HG02759 (cell line): ENCODE measurements around the gene YIPF6.
"Not testable (repeated sequence)": the region's sequence is repeated elsewhere in the genome, so short reads cannot be mapped to it uniquely, and the experiment has no call there.

ENCODE experiments used
- ATAC-seq: cut with Tn5 transposase; IDR thresholded peaks from one replicate; pipeline ENCODE4 v1.9.1; 2021; ENCODE audit warnings: mild to moderate bottlenecking, moderate library complexity; ENCODE audit not compliant: unreplicated experiment

The YIPF6 gene

GRCh38 chrX:68498508-68499379 is at the start of gene YIPF6:
Gene YIPF6, plus strand, starts transcription at chrX:68499051. Its CDS starts 16 bp downstream, at chrX:68499067.
- peak; percentile 99 for ATAC-seq

- no peak for ATAC-seq
Measured at GRCh38 chrX:68451720-68452119, 47.1 kb upstream of the YIPF6 start.

DNA sequence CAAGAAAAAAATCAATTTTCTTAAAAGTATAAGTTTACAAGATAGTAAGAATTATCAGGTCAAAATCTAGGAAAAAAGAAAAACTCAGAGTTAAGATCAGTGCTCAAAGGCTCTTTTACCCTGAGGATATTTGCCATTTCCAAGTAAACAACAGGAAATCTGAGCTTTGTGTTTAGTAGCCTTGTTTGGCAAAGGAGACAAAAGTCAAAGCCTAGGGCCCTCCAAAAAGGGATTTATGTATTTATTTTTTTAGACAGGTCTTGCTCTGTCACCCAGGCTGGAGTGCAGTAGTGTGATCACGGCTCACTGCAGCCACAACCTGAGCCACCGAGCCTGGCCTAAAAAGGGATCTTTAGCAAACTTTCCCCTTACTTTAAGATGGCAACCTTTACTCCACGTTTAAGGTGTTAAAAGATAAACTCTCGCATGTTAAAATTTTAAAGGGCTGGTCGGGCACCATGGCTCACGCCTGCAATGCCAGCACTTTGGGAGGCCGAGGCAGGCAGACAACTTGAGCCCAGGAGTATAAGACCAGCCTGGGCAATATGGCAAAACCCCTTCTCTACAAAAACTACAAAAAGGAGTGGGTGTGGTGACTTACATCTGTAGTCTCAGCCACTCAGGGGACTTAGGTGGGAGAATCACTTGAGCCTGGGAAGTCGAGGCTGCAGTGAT is 44.2 kb upstream of the YIPF6 start:
- ATAC-seq, result no peak

DNA sequence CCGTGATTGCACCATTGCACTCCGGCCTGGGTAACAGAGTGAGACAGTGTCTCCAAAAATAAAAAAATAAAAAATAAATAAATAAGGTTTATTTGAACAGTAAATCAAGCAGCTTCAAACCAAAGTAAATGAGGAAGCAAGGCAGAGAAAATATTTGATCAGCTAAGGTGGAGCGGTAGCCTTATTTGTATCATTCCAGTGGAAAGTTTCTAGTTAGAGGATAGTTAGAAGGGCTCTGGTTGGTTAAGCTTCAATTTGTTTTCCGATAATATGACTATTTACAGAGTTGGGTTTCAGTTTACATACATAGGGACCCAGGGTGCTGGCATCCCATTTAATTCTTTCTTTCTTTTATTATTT is 43.7 kb upstream of the YIPF6 start:
- no peak for ATAC-seq

DNA sequence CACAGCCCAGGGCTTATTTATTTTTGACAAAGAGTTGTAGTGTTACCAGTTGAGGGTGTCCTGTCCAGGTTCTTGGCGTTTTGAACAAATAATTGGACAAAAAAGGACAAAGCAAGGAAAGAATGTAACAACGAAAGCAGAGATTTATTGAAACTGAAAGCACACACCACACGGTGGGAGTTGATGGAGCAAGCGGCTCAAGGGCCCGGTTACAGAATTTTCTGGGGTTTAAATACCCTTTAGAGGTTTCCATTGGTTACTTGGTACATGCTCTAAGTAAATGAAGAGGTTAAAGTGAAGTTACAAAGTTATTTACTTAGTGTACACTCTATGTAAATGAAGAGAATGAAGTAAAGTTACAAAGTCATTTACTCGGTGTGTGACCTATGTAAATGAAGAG is 37.8 kb upstream of the YIPF6 start:
- no peak for ATAC-seq

DNA sequence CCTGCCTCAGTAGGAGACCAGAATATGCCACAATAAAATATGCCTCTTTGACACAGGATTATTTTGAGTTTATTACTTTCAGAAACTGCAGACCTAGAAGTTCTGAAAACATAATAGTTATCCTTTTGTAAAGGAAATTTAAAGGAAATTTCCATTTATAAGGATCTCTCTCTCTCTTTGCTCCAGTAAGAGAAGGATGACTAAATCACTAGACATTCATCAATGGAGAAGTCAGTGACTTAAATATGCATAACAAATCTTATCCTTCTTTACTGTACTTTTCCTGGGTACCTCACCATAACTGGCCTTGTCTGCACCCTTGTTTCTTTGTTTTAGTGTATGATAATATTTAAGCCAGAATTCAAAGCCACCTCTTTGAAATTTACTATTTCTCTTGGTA is 37.3 kb upstream of the YIPF6 start:
- no peak for ATAC-seq

GRCh38 chrX:68462197-68462596 is 36.7 kb upstream of the YIPF6 start:
- ATAC-seq, result no peak

DNA sequence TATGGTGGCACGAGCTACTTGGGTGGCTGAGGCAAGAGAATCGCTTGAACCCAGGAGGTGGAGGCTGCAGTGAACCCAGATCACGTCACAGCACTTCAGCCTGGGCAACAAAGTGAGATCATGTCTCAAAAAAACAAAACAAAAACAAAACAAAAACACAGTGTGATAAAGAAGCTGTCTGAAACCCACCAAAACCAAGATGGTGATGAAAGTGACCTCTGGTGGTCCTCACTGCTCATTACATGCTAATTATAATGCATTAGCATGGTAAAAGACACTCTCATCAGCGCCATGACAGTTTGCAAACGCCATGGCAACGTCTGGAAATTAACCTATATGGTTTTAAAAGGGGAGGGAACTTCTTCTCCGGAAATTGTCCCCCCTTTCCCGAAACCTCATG is 36.2 kb upstream of the YIPF6 start:
- peak; percentile 59 for ATAC-seq

- ATAC-seq, result no peak
Measured at GRCh38 chrX:68463880-68464279, 35.0 kb upstream of the YIPF6 start.

DNA sequence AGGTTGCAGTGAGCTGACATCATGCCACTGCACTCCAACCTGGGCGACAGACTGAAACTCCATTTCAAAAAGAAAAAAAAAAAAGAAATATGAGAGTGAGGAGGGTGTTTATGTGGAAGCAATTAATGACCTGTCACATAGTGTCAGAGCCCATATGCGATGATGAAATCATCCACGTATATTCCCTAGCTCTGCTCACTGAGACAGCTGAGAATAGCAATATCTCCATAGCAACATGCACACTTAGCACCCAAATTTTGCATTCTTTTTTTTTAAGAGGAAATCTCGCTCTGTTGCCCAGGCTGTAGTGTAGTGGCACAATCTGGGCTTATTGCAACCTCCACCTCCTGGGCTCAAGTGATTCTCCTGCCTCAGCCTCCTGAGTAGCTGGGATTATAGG is 34.1 kb upstream of the YIPF6 start:
- ATAC-seq, result no peak

DNA sequence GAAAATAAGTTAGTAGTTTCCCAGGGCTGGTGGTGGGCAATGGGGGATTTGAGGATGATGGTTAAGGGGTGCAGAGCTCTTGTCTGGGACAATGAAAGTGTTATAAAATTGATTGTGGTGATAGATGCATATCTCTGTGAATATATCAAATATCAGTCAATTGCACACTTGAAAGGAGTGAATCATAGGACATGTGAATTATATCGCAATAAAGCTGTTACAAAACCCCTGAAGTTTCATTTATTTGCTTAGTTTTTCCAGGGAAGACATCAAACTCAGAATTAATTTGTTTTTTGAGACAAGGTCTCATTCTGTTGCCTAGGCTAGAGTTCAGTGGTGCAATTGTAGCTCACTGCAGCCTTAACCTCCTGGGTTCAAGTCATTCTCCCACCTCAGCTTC is 17.9 kb upstream of the YIPF6 start:
- ATAC-seq, result no peak

DNA sequence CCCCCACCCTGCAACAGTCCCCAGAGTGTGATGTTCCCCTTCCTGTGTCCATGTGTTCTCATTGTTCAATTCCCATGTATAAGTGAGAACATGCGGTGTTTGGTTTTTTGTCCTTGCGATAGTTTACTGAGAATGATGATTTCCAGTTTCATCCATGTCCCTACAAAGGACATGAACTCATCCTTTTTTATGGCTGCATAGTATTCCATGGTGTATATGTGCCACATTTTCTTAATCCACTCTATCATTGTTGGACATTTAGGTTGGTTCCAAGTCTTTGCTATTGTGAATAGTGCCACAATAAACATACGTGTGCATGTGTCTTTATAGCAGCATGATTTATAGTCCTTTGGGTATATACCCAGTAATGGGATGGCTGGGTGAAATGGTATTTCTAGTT is 12.7 kb upstream of the YIPF6 start:
- not testable (repeated sequence) for ATAC-seq

DNA sequence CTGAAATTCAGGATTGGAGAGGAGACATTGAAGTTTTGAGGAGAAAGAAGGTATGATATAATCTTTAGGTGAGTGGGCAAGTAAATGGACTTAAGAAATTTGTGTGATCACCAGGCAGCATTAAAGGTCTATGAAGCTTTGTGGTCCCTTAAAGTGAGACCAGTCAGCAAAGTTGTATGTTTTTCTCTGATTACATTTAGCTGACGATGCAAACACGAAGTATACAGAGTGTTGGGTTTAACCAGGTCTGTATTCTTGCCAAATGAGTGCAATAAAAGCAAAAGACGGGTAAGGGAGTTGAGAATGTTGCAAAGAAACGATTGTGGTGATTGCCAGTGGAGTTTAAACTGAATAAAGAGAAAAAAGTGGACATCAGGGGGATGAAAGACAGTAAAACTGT is 11.6 kb upstream of the YIPF6 start:
- ATAC-seq, result no peak

- no peak for ATAC-seq
Measured at GRCh38 chrX:68487924-68488323, 10.9 kb upstream of the YIPF6 start.

DNA sequence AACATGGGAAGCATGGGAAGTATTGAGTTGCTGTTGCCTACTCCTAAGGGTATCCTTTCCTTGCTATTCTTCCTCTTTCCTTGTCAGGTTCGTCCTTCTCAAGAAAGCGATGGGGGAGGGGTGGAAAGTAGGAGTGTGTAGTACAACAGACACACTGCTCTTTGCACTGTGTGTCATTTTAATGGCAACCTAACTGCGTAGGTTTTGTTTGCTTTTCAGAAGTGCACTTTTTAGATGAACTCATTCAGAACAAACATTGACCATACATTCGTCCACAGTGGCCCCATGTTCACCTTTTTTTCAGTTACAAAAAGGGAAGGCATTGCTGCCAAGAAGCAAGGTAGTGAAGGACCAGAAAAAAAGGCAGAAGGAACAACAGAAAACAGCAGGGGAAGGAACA is 10.2 kb upstream of the YIPF6 start:
- no peak for ATAC-seq

- ATAC-seq, result peak; percentile 57
Measured at GRCh38 chrX:68490644-68491043, 8.2 kb upstream of the YIPF6 start.

GRCh38 chrX:68492583-68492982 is 6.3 kb upstream of the YIPF6 start:
- no peak for ATAC-seq

DNA sequence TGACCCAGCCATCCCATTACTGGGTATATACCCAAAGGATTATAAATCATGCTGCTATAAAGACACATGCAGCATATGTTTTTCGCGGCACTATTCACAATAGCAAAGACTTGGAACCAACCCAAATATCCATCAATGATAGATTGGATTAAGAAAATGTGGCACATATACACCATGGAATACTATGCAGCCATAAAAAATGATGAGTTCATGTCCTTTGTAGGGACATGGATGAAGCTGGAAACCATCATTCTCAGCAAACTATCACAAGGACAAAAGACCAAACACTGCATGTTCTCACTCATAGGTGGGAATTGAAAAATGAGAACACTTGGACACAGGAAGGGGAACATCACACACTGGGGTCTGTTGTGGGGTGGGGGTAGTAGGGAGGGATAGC is 5.1 kb upstream of the YIPF6 start:
- not testable (repeated sequence) for ATAC-seq

- no peak for ATAC-seq
Measured at GRCh38 chrX:68498044-68498507, 775 bp upstream of the YIPF6 start.

- no peak for ATAC-seq
Measured at GRCh38 chrX:68499543-68500504, 973 bp downstream of the YIPF6 start.
